PC-3 (cell line): ENCODE data around the gene BCAS3.

Source experiments
- CTCF ChIP-seq: fragments of 300-600 bp; sonication (generic); conservative IDR thresholded peaks from 2 replicates; pipeline ENCODE4 v1.5.1; 2017; ENCODE audit warnings: antibody characterized with exemption, low read depth, mild to moderate bottlenecking, low read length
- EZH2phosphoT487 ChIP-seq: fragments of 300-600 bp; sonication (generic); IDR thresholded peaks from 2 replicates; pipeline ENCODE4 v1.6.1; 2018; ENCODE audit warnings: mild to moderate bottlenecking, antibody characterized with exemption, low read length, borderline replicate concordance

GRCh38 chr17:61276806-61277205 is 599.2 kb downstream of the BCAS3 start:
- TF ChIP-seq CTCF, result no peak
- no peak for TF ChIP-seq EZH2phosphoT487
